GM19238 (cell line): ENCODE results near the gene PTPRN2.

Experiments
- DNase-seq: peaks from one replicate; pipeline ENCODE4 v3.0.0; 2011; ENCODE audit warnings: low spot score; ENCODE audit not compliant: insufficient read length

Gene PTPRN2

GRCh38 chr7:158076656-158077055 lies 511.0 kb downstream of the PTPRN2 start:
- no peak for DNase-seq

DNA sequence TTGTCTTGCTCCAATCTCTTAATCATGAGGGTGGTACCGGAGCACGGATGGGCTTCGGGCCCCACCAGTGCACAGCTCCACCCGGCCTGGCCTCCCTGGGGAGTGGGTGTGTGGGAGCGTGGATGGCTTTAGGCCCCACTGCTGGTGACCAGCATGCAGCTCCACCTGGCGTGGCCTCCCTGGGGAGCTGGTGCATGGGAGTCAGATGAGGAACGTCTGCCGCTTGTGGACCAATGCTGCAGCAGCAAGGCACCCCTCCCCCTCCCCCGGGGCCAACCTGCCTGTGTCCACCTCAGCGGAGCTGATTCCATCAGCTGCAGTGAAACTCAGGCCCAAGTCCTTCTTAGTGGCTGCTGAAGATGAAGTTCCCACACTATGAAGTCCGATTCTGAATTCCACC lies 511.4 kb downstream of the PTPRN2 start:
- DNase-seq: no peak

DNA sequence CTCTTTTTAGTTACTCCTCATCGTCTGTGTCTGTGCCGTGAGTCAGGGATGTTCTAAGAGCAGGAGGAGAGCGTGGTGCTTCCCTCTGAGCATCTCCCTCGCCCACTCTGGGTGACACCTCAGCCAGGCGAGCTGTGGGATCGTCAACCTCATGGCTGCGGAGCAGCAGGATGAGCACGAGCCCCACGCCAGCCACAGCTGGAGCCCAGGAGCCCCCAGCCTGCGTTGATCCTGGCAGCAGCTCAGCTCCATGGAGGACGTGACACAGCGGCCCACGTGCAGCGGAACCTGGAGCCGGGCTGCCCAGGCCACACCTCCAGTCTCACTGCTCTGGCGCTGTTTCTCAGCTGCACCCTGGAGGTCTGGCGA lies 512.0 kb downstream of the PTPRN2 start:
- no peak for DNase-seq

GRCh38 chr7:158074896-158075632 lies 512.6 kb downstream of the PTPRN2 start:
- DNase-seq: no peak

DNA sequence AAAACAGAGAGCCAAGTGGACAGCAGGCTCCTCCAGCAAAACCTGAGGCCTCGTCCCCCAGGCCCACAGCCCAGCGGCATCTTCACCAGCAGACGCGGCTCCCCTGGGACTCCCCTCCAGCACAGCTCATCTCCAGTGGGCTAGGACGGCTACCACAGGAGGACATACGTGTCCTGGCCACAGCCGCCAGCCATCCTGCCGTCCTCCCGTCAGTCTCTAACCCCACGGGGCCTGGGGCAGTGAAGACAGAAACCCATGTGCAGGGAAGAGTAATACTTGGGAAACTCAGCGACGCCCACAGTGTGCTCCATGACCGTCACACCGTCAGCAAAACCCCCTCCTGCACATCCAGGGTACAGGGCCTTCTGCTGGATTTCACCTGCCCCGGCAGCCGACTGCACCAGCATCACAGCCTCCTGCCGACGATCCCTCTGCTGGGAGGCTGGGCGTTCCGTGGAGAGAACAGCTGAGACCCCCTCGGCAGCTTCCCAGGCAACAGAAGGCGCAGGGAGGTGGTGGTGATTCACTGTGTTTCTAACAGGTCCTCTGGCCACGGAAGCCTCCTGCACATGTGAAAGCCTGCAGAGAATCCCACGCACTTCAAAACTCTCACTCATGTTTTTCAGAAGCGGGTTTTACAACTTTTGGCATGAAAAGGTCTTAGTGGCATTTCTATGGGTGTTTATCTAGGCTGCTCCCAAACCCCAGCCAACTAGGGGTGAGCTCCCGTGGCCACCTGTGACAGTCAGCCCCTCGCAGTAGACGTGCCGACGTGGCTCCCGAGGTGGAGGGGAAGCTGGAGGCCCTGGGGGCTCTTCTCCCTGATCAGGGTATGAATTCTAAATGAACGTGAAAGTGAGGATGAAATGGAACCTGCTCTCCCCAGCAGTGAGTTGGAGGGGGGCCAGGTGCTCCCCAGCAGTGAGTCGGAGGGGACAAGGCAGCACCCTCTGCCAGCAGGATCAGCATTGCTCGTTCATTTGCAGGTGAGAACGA lies 513.5 kb downstream of the PTPRN2 start:
- DNase-seq: no peak

DNA sequence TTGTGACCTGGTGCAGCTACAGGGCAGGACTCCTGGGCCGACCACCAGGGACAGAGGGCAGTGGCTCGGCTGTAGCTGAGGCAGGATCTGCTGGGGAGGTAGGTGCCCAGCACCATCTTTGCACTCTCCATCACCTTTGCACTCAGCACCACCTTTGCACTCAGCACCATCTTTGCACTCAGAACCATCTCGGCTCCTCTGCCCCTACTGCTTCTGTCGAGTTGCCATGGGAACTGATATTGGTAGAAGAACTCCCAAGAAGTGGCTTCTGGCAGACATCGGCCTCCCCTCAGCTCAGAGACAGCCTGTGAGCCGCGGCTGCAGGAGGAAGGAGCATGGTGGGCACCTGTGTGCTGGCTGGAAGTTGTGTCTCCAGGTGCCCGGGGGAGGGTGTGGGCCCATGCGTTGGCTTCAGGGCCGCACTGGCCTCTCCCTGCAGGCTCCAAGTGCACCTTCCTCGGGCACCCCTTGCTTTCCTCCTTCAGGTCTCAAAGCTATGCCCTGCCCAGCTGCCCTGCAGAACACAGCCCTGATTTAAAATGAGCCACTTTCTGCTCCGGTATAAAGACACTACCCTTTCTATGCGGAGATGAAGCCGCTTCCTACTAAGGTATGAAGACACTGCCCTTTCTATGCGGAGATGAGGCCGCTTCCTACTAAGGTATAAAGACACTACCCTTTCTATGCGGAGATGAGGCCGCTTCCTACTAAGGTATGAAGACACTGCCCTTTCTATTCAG lies 514.5 kb downstream of the PTPRN2 start:
- no peak for DNase-seq

GRCh38 chr7:158070222-158070920 lies 517.3 kb downstream of the PTPRN2 start:
- no peak for DNase-seq

DNA sequence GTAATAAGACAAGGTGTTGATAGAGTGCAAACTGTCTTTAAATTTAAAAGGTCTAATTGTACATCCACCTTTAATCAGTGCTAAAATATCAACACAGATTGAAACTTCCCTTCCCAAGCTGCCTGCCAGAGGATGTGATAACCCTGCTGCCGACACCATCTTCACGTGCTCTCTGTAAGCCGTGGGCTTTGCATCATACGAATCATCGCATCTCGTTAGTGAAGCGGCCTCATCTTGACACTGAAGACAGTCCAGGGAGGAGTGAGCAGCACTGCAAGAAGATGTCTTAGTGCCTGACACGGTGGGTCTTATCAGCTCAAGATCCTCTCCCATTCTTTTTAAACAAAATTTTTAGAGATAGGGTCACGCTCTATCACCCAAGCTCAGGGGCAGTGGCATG lies 518.8 kb downstream of the PTPRN2 start:
- no peak for DNase-seq

DNA sequence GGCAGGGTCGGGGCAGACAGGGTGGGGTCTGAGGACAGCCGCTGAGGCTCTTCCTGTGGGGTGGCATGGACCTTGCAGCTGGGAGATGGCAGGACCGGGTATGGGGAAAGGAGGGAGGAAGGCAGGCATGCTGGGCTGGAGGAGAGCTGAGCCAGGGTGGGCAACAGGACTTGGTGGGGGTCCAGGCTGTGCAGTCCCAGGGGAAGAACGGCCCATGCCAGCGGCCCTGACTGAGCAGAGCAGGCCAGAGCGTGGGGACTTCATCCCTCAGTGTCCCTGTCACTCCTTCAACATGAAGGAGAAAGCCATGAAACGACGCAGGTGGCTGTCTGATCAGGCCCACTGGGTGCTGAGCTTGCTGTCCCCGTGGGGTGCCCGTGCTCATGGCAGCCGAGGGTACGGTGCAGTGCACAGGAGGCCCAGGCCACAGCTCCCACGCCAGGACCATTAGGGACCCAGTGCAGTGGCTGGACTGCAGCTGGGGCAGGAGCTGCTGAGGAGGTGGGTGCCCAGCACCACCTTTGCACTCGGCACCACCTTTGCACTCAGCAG lies 519.6 kb downstream of the PTPRN2 start:
- no peak for DNase-seq

DNA sequence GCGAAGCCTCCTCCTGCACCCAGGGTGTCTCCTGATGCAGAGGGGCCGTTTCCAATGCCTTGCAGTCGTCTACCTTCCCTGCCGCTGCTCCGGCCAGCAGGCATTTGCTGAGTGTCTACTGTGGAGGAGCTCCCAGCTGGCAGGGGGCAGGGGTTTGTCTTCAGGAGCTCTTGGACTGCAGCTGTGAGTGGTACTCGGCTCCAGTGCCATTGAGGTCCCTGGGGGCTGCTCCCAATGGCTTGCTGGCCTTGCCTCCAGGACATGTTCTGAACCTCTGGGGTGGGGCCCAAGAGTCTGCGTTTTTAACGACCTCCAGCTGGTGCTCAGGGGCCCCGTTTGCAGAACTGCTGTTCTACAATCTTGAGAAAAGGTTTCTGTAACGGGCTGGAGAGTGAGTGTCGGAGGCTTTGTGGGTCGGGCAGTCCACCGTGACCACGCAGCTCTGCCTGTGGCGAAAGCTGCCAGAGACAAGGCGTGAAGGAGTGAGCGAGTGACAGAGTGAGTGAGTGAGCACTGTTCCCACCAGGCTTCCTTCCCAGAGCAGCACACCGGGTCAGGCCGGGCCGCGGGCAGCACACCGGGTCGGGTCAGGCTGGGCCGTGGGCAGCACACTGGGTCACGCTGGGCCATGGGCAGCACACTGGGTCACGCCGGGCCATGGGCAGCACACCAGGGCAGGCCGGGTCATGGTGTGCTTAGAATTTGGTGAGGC lies 520.2 kb downstream of the PTPRN2 start:
- DNase-seq: no peak

- DNase-seq: no peak
Observed at GRCh38 chr7:158066085-158066484, 521.5 kb downstream of the PTPRN2 start.

- no peak for DNase-seq
Observed at GRCh38 chr7:158065340-158065739, 522.3 kb downstream of the PTPRN2 start.

DNA sequence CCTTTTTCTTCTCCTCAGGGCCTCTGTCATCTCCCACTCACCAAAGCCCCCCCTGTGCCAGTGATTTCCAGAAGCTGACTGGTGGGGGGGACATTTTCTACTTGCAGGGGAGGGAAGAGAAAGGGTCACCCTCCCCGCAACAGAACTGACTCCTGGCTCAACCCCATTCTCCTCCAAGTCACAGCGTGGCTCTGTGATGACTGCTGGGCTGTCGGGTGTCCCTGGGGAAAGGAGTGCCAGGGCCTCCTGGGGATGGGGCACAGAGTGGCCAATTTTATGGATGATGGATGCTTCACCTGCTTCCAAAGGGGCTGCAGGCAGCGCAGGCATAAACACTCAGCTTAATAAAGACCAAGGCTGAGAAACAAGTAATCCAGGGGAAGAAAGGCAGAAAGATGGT lies 523.0 kb downstream of the PTPRN2 start:
- no peak for DNase-seq

DNA sequence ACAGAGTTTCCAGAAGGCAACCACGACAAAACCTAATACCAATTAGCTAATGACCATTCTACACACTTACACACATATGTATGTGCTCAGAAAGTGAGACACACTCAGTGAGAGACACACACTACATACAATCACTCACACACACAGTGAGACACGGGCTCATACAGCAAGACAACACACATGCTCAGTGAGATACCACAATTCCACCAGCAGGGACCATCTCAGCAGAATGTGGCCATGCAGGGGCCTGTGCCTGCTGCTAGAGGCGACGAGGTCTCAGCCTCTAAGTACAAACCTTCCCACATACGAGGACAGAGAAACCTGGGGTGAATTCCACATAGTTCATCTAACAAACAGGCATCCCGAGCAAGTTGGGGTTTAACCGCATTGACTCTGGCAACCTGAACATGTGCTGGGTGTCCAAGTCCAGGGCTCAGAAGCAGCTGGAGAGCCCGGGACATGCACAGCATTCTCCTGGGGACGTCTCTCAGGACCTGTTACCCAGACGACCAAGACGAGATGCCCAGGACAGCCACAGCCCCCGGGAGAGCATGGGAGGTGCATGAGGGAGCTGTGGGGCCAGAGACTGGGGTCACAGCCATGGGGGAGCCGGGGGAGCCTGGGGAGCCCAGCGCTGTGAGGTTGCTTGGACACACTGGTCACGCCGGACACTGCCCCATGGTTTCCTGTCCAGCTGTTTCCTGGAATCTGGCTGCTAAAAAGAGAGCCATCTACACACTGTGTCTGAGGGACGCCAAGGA lies 523.6 kb downstream of the PTPRN2 start:
- no peak for DNase-seq

GRCh38 chr7:158062661-158063060 lies 525.0 kb downstream of the PTPRN2 start:
- DNase-seq: no peak

DNA sequence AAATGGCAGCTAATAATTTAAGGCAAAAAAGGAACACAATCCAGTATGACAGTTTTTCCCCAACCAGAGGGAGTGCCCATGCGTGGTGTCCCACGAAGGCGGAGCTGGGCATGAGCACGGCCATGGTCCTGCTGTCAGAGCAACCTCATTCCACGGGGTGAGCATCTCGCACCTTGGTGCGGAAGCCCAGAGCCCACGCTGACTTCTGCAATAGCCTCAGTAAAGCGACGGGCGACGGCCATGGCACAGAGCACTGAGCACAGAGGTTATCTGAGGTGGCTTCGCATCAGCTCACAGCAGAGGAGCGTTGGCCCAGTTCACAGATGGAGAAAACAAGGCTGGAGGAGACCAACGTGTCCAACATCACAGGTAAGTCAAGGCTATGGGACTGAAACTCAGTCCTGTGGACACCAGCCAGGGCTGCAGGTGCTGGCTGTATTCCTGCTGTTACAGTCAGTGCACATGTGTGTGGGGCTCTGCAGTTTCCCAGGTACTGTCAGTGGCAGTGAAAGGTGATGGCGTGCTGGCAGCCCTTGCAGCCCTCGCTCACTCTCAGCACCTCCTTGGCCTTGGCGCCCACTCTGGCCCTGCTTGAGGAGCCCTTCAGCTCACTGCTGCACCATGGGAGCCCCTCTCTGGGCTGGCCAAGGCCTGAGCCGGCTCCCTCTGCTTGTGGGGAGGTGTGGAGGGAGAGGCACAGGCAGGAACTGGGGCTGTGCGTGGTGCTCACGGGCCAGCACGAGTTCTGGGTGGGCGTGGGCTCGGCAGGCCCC lies 525.6 kb downstream of the PTPRN2 start:
- DNase-seq: no peak

GRCh38 chr7:158061026-158061630 lies 526.5 kb downstream of the PTPRN2 start:
- DNase-seq: no peak

GRCh38 chr7:158060216-158060615 lies 527.4 kb downstream of the PTPRN2 start:
- no peak for DNase-seq
